HUES64 (cell line): Measurements from ENCODE around the gene CRACDL.
"Not testable (repeated sequence)": the region's sequence is repeated elsewhere in the genome, so short reads cannot be mapped to it uniquely, and the experiment has no call there.

ENCODE experiments used
- H3K27ac ChIP-seq: 2 replicates; pipeline ENCODE4 v1.7.0; 2013; ENCODE audit warnings: low read depth, low read length, inconsistent platforms
- H3K27me3 ChIP-seq: 2 replicates; pipeline ENCODE4 v1.6.1; 2013; ENCODE audit warnings: mild to moderate bottlenecking, low read length; ENCODE audit not compliant: insufficient read depth
- H3K36me3 ChIP-seq: 2 replicates; pipeline ENCODE4 v1.6.1; 2013; ENCODE audit warnings: mild to moderate bottlenecking, low read length; ENCODE audit not compliant: insufficient read depth
- H3K4me1 ChIP-seq: 2 replicates; pipeline ENCODE4 v1.6.1; 2013; ENCODE audit warnings: mild to moderate bottlenecking, low read length, moderate library complexity; ENCODE audit not compliant: insufficient read depth
- H3K4me3 ChIP-seq: 2 replicates; pipeline ENCODE4 v1.5.1; 2013; ENCODE audit warnings: mild to moderate bottlenecking, low read length, moderate library complexity
- H3K9ac ChIP-seq: 2 replicates; pipeline ENCODE4 v1.6.1; 2013; ENCODE audit warnings: mild to moderate bottlenecking, low read depth, low read length
- H3K9me3 ChIP-seq: 2 replicates; pipeline ENCODE4 v1.6.1; 2013; ENCODE audit warnings: low read depth, low read length; ENCODE audit not compliant: insufficient read depth
- WGBS: fragments of 150-250, 120-280 bp; methylation state at CpG from one replicate; pipeline ENCODE4 v1.1.7; 2013; ENCODE audit warnings: missing lambda C conversion rate; 5-methylcytosine and 5-hydroxymethylcytosine counted together

The CRACDL gene

GRCh38 chr2:98768384-98769113 lies 167.5 kb downstream of the CRACDL start:
- H3K27me3 ChIP-seq = no peaks in the 10 kb centered on the region
- H3K9ac ChIP-seq = no peak overlapping the region
- H3K4me1 ChIP-seq = peaks cover under 1% of the 10 kb centered on the region; the same call in 1 of the 2 replicates
- H3K4me3 ChIP-seq = no peak overlapping the region
- WGBS = 90% methylated on average over 7 of the region's 7 CpGs
- no peaks in the 10 kb centered on the region for H3K36me3 ChIP-seq
- no peak overlapping the region for H3K27ac ChIP-seq
- no peaks in the 10 kb centered on the region for H3K9me3 ChIP-seq

GRCh38 chr2:98764499-98764898 lies 171.5 kb downstream of the CRACDL start:
- Histone ChIP-seq H3K27me3 (no peaks in the 10 kb centered on the region), H3K27ac (no peak overlapping the region), H3K9ac (no peak overlapping the region)

GRCh38 chr2:98763209-98763951 lies 172.6 kb downstream of the CRACDL start:
- no peaks in the 10 kb centered on the region for H3K36me3 ChIP-seq
- no peaks in the 10 kb centered on the region for H3K4me1 ChIP-seq
- no peaks in the 10 kb centered on the region for H3K9me3 ChIP-seq
- H3K4me3 ChIP-seq = no peak overlapping the region
- 96% methylated on average over 4 of the region's 6 CpGs for WGBS
- no peak overlapping the region for H3K27ac ChIP-seq
- no peaks in the 10 kb centered on the region for H3K27me3 ChIP-seq
- no peak overlapping the region for H3K9ac ChIP-seq

More at GRCh38 chr2:98764499-98764898, 171.5 kb downstream of the CRACDL start:
- H3K4me1 ChIP-seq = no peaks in the 10 kb centered on the region
- H3K4me3 ChIP-seq = no peak overlapping the region
- no peaks in the 10 kb centered on the region for H3K36me3 ChIP-seq
- no peaks in the 10 kb centered on the region for H3K9me3 ChIP-seq
- WGBS = 95% methylated on average over 4 of the region's 4 CpGs

GRCh38 chr2:98761909-98762308 lies 174.1 kb downstream of the CRACDL start:
- Histone ChIP-seq H3K36me3 (no peaks in the 10 kb centered on the region), H3K27ac (no peak overlapping the region), H3K9ac (no peak overlapping the region), H3K9me3 (no peaks in the 10 kb centered on the region), H3K4me3 (no peak overlapping the region), H3K27me3 (no peaks in the 10 kb centered on the region), H3K4me1 (no peaks in the 10 kb centered on the region)
- 92% methylated on average over 6 of the region's 6 CpGs for WGBS

- Histone ChIP-seq H3K4me1 (no peaks in the 10 kb centered on the region), H3K9me3 (no peaks in the 10 kb centered on the region), H3K9ac (no peak overlapping the region), H3K4me3 (no peak overlapping the region), H3K27me3 (no peaks in the 10 kb centered on the region), H3K36me3 (no peaks in the 10 kb centered on the region), H3K27ac (no peak overlapping the region)
- WGBS = 86% methylated on average over 9 of the region's 9 CpGs
Observed at GRCh38 chr2:98761267-98761781, 174.7 kb downstream of the CRACDL start.

GRCh38 chr2:98759827-98760625 lies 176.0 kb downstream of the CRACDL start:
- Histone ChIP-seq H3K4me1 (no peaks in the 10 kb centered on the region), H3K27me3 (no peaks in the 10 kb centered on the region)
- WGBS = 93% methylated on average over 6 of the region's 6 CpGs

GRCh38 chr2:98759338-98759737 lies 176.7 kb downstream of the CRACDL start:
- no peaks in the 10 kb centered on the region for H3K4me1 ChIP-seq
- H3K4me3 ChIP-seq = no peak overlapping the region
- H3K27ac ChIP-seq = no peak overlapping the region
- no peaks in the 10 kb centered on the region for H3K9me3 ChIP-seq
- H3K36me3 ChIP-seq = no peaks in the 10 kb centered on the region
- no peaks in the 10 kb centered on the region for H3K27me3 ChIP-seq
- WGBS = 100% methylated on average over 1 of the region's 2 CpGs
- H3K9ac ChIP-seq = no peak overlapping the region

More at GRCh38 chr2:98759827-98760625, 176.0 kb downstream of the CRACDL start:
- no peak overlapping the region for H3K4me3 ChIP-seq
- no peak overlapping the region for H3K27ac ChIP-seq
- no peaks in the 10 kb centered on the region for H3K9me3 ChIP-seq
- H3K36me3 ChIP-seq = no peaks in the 10 kb centered on the region
- H3K9ac ChIP-seq = no peak overlapping the region

GRCh38 chr2:98757904-98758421 lies 178.1 kb downstream of the CRACDL start:
- Histone ChIP-seq H3K36me3 (no peaks in the 10 kb centered on the region), H3K4me3 (no peak overlapping the region), H3K4me1 (no peaks in the 10 kb centered on the region), H3K9ac (no peak overlapping the region), H3K9me3 (no peaks in the 10 kb centered on the region), H3K27me3 (0 out of 2 replicates have a peak, but pooled peaks cover 4% of the 10 kb centered on the region), H3K27ac (no peak overlapping the region)
- WGBS = 92% methylated on average over 9 of the region's 9 CpGs

- Histone ChIP-seq H3K4me3 (no peak overlapping the region), H3K9me3 (no peaks in the 10 kb centered on the region), H3K9ac (no peak overlapping the region), H3K27ac (no peak overlapping the region), H3K27me3 (0 out of 2 replicates have a peak, but pooled peaks cover 4% of the 10 kb centered on the region), H3K4me1 (no peaks in the 10 kb centered on the region), H3K36me3 (no peaks in the 10 kb centered on the region)
Observed at GRCh38 chr2:98753801-98754200, 182.2 kb downstream of the CRACDL start.

GRCh38 chr2:98752711-98753110 lies 183.3 kb downstream of the CRACDL start:
- H3K36me3 ChIP-seq, H3K4me3 ChIP-seq, H3K27me3 ChIP-seq, H3K4me1 ChIP-seq, H3K9ac ChIP-seq, H3K9me3 ChIP-seq, H3K27ac ChIP-seq: not testable (repeated sequence)
- 89% methylated on average over 4 of the region's 4 CpGs for WGBS
